GM10266 (cell line): ENCODE measurements around the gene NUDT5.

ENCODE experiments used
- DNase-seq: peaks from one replicate; pipeline ENCODE4 v3.0.0; 2012; ENCODE audit errors: extremely low spot score
- TF ChIP-seq, protein P1 (sequence below): IDR thresholded peaks from 2 replicates; pipeline ENCODE4 v1.5.1; 2012; ENCODE audit warnings: mild to moderate bottlenecking, low read depth; ENCODE audit not compliant: control insufficient read depth, insufficient read depth; ENCODE audit errors: missing control alignments

NUDT5 gene

DNA sequence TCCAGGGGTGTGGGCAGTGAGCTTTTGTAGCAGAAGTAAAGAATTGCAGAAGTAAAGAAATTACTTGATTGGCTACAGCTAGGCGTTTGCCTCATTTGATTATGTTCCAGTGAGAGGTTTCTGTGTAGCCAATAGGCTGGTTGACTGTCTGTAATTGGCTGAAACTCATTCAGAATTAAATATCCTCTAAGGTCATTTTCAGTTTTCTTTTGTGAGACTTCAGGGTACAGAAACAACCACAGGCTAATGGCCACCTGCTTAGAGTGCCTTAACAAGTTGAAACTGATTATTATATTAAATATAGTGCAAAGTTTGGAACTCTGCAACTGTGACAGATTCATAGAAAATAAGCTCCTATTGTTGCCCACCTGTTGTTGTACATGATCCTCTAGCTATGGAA, 55.7 kb downstream of the NUDT5 start:
- DNase-seq: no peak
- TF ChIP-seq, protein P1, sequence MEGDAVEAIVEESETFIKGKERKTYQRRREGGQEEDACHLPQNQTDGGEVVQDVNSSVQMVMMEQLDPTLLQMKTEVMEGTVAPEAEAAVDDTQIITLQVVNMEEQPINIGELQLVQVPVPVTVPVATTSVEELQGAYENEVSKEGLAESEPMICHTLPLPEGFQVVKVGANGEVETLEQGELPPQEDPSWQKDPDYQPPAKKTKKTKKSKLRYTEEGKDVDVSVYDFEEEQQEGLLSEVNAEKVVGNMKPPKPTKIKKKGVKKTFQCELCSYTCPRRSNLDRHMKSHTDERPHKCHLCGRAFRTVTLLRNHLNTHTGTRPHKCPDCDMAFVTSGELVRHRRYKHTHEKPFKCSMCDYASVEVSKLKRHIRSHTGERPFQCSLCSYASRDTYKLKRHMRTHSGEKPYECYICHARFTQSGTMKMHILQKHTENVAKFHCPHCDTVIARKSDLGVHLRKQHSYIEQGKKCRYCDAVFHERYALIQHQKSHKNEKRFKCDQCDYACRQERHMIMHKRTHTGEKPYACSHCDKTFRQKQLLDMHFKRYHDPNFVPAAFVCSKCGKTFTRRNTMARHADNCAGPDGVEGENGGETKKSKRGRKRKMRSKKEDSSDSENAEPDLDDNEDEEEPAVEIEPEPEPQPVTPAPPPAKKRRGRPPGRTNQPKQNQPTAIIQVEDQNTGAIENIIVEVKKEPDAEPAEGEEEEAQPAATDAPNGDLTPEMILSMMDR: no peak

DNA sequence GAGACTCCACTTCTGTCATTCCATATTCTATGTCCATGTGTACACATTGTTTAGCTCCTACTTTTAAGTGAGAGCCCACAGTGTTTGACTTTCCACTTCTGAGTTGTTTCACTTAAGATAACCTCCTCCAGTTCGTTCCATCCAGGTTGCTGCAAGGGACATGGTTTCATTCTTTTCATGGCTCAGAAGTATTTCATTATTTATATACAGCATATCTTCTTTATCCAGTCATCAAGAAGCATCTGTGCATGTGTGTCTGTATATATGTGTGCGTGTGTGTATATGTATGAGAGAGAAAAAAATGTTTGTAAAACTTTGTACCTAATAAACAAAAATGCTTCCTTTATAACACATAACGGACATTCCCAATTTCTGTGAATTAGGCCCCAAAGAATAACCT, 60.1 kb downstream of the NUDT5 start:
- DNase-seq: no peak
- TF ChIP-seq, protein P1: no peak

DNA sequence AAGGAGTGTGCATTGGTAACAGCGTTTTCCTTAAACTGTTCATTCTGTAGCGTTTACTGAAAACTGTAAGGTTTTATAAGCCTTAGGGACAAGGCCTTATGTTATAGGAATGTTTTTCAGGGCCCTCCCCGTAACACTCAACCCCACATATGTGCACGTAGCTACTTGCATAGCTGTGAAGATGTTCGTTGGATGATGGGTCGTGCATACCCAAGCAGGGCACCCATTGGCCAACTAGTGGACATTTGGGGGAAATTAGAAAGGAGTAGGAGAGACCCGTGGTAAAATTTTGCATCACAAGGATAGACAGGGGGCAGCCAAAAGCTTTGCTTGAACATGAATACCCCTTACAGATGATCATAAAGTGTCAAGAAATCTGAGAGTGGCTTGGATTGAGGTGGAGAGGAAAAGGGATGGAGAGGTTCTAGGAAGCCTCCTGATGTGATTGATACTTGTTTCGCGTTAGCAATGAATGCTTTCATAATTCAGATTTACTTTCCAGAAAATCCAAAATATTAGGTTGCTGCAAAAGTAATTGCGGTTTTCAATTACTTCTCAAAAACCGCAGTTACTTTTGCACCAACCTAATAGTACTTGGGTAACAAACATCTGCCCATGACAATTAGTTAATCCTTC, 65.3 kb downstream of the NUDT5 start:
- TF ChIP-seq, protein P1: peak; percentile 53
- peak; percentile 70 for DNase-seq

DNA sequence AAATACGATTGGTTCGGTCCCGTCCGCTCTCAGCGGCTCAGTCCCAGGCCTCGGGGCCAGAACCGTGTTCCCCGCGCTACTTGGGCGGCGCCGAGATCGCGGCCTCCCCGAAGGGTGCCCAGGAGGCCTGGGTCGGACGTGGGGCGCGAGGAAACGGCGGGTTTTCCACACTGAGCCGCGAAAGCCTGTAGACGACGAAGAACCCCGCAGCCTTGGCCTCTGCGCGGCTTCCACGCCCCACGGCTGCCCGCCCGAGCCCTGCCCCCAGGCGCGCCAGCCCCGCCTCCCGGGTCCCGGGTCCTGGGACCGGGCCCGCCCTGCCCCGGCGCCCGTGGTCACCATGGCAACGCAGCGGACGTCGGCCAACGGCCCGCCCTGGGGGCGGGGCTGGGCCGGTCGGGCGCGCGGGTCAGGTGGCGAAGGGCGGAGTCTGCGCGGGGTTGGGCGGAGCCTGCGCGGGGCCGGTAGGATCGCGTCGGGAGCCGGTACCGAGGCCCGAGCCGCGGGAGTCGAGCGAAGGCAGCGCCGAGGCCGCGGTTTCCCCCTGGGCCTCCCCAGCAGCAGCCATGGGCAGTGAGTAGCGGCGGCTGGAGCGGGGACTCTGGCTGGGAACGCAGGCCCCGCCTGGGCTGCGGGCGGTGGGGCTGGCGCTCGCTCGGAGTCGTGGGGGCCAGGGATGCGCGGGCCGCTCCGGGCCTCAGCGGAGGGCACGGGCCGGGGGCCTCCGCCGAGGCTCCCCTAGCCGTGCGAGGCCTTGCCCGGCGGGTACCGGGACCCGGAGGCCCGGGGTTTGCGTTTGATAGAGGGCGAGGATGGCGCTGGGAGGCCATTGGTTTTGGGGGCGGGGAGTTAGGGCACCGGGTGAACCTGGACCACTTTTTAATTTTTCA, 66.2 kb downstream of the NUDT5 start, which contains the start of gene SEC61A2:
SEC61A2 (plus strand) TSS at position 456 of the 890 bp plus-strand sequence; CDS start at position 567, 111 bp downstream.
- peak; percentile 100 for DNase-seq
- TF ChIP-seq, protein P1: no peak

DNA sequence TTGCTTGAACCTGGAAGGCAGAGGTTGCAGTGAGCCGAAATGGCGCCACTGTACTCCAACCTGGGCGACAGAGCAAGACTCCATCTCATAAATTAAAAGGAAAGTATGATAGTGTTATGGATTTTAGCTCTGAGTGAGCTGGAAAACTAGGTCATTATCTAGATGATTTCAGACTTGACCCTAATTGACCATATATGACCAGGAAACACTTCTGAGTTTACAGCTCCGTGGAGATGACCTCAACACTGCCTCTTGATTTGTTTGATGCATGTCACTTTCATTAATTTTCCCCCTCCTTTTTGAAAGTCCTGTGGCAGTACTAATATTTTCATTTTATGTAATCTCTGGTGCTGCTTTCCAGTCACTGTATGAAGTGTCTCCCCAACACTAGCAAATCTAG, 74.0 kb downstream of the NUDT5 start:
- DNase-seq: peak; percentile 63
- TF ChIP-seq, protein P1: no peak
